OCI-LY1 (cell line): ENCODE measurements around the gene SKAP1.

ENCODE experiments used
- H2AFZ ChIP-seq: fragments of 200-600 bp; sonication (generic), shearing (Covaris generic); 2 replicates; pipeline ENCODE4 v1.6.0; 2014; ENCODE audit warnings: antibody characterized with exemption, mild to moderate bottlenecking, low read length
- H3F3A ChIP-seq: fragments of 200-600 bp; sonication (generic), shearing (Covaris generic); 2 replicates; pipeline ENCODE4 v1.6.0; 2014; ENCODE audit warnings: mild to moderate bottlenecking, antibody characterized with exemption, low read length, moderate library complexity; ENCODE audit not compliant: insufficient read depth
- H3K27ac ChIP-seq: fragments of 200-600 bp; sonication (generic); 2 replicates; pipeline ENCODE4 v1.5.1; 2014; ENCODE audit warnings: low read length, mixed run types, mild to moderate bottlenecking, low read depth; ENCODE audit not compliant: poor library complexity, severe bottlenecking
- H3K27me3 ChIP-seq: fragments of 200-600 bp; sonication (generic); 2 replicates; pipeline ENCODE4 v1.6.0; 2014; ENCODE audit warnings: antibody characterized with exemption, mild to moderate bottlenecking, low read length, moderate library complexity; ENCODE audit not compliant: insufficient read depth
- H3K36me3 ChIP-seq: fragments of 200-600 bp; sonication (generic); 2 replicates; pipeline ENCODE4 v1.6.1; 2014; ENCODE audit warnings: mild to moderate bottlenecking, antibody characterized with exemption, low read length, moderate library complexity, mixed read lengths; ENCODE audit not compliant: insufficient read depth
- H3K4me1 ChIP-seq: fragments of 200-600 bp; sonication (generic); 2 replicates; pipeline ENCODE4 v1.5.1; 2014; ENCODE audit warnings: mild to moderate bottlenecking, low read length, moderate library complexity; ENCODE audit not compliant: insufficient read depth, severe bottlenecking
- H3K4me2 ChIP-seq: fragments of 200-600 bp; sonication (generic), shearing (Covaris generic); 2 replicates; pipeline ENCODE4 v1.6.1; 2014; ENCODE audit warnings: low read length
- H3K4me3 ChIP-seq: fragments of 200-600 bp; sonication (generic); 2 replicates; pipeline ENCODE4 v1.5.1; 2014; ENCODE audit warnings: low read length, low read depth, mild to moderate bottlenecking, mixed read lengths; ENCODE audit not compliant: poor library complexity, severe bottlenecking
- H3K79me2 ChIP-seq: fragments of 200-600 bp; shearing (Covaris generic); 2 replicates; pipeline ENCODE4 v1.6.1; 2016; ENCODE audit warnings: mixed run types, low read length, mixed read lengths; ENCODE audit not compliant: insufficient read depth
- H3K9ac ChIP-seq: fragments of 200-600 bp; sonication (generic), shearing (Covaris generic); 2 replicates; pipeline ENCODE4 v1.6.1; 2014; ENCODE audit warnings: mild to moderate bottlenecking, low read length, mixed read lengths
- H3K9me2 ChIP-seq: fragments of 200-600 bp; sonication (generic), shearing (Covaris generic); 2 replicates; pipeline ENCODE4 v1.6.1; 2014; ENCODE audit warnings: low read depth, mild to moderate bottlenecking, low read length, mixed read lengths
- H3K9me3 ChIP-seq: fragments of 200-600 bp; shearing (Covaris generic); 2 replicates; pipeline ENCODE4 v1.6.1; 2014; ENCODE audit warnings: low read length, mixed read lengths
- H4K20me1 ChIP-seq: fragments of 200-600 bp; sonication (generic), shearing (Covaris generic); 2 replicates; pipeline ENCODE4 v1.6.0; 2016; ENCODE audit warnings: mild to moderate bottlenecking, low read length; ENCODE audit not compliant: insufficient read depth
- EZH2 ChIP-seq: fragments of 200-600 bp; sonication (generic), shearing (Covaris generic); IDR thresholded peaks from 2 replicates; pipeline ENCODE4 v1.8.0; 2017; ENCODE audit warnings: borderline replicate concordance, mixed run types, mild to moderate bottlenecking, antibody characterized with exemption, low read length, moderate library complexity, mixed read lengths
- TF ChIP-seq, protein P1 (sequence below): fragments of 200-600 bp; sonication (generic), shearing (Covaris generic); IDR thresholded peaks from 2 replicates; pipeline ENCODE4 v1.5.1; 2017; ENCODE audit warnings: mild to moderate bottlenecking, antibody characterized with exemption, low read length, moderate library complexity, mixed read lengths

Gene SKAP1

GRCh38 chr17:48297825-48298224 is 132.2 kb downstream of the SKAP1 start:
- peaks cover 18% of the 10 kb centered on the region for H3K4me1 ChIP-seq
- no peak for TF ChIP-seq EZH2
- TF ChIP-seq, protein P1, sequence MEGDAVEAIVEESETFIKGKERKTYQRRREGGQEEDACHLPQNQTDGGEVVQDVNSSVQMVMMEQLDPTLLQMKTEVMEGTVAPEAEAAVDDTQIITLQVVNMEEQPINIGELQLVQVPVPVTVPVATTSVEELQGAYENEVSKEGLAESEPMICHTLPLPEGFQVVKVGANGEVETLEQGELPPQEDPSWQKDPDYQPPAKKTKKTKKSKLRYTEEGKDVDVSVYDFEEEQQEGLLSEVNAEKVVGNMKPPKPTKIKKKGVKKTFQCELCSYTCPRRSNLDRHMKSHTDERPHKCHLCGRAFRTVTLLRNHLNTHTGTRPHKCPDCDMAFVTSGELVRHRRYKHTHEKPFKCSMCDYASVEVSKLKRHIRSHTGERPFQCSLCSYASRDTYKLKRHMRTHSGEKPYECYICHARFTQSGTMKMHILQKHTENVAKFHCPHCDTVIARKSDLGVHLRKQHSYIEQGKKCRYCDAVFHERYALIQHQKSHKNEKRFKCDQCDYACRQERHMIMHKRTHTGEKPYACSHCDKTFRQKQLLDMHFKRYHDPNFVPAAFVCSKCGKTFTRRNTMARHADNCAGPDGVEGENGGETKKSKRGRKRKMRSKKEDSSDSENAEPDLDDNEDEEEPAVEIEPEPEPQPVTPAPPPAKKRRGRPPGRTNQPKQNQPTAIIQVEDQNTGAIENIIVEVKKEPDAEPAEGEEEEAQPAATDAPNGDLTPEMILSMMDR, result no peak
- H3K27ac ChIP-seq, result no peak overlapping the region
- no peaks in the 10 kb centered on the region for H3F3A ChIP-seq
- H3K4me2 ChIP-seq, result no peak overlapping the region
- no peaks in the 10 kb centered on the region for H3K9me2 ChIP-seq
- 0 out of 2 replicates have a peak, but pooled peaks cover 4% of the 10 kb centered on the region for H3K27me3 ChIP-seq
- no peak overlapping the region for H3K4me3 ChIP-seq
- H3K79me2 ChIP-seq, result no peaks in the 10 kb centered on the region
- H3K9ac ChIP-seq, result no peak overlapping the region
- no peaks in the 10 kb centered on the region for H3K9me3 ChIP-seq
- no peaks in the 10 kb centered on the region for H3K36me3 ChIP-seq
- no peak overlapping the region for H2AFZ ChIP-seq
- H4K20me1 ChIP-seq, result no peaks in the 10 kb centered on the region

DNA sequence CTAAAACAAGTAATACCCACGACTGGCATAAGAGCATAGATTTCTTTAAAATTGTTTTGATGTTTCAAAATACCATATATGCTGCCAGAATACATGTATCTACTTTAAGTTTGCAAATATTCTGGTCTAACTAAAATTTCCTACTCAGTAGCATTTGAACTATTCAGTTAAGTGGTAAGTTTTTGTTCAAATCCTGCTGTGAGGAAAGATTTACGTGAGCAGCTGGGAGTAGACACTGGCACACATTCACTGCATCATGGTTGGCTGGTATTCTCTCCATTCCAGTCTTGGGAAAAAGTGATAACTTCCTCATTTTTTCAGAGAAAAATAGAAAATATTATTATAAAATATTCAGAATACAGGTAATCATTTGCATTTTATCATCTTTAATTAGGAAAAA is 133.6 kb downstream of the SKAP1 start:
- no peaks in the 10 kb centered on the region for H3K9me2 ChIP-seq
- H3K4me1 ChIP-seq, result peaks cover 18% of the 10 kb centered on the region
- H3K9me3 ChIP-seq, result no peaks in the 10 kb centered on the region
- no peaks in the 10 kb centered on the region for H3F3A ChIP-seq
- H3K4me2 ChIP-seq, result no peak overlapping the region
- no peak overlapping the region for H3K27ac ChIP-seq
- no peak overlapping the region for H2AFZ ChIP-seq
- H3K4me3 ChIP-seq, result no peak overlapping the region
- H3K79me2 ChIP-seq, result no peaks in the 10 kb centered on the region
- H3K9ac ChIP-seq, result no peak overlapping the region
- TF ChIP-seq, protein P1, result no peak
- no peak for TF ChIP-seq EZH2
- H4K20me1 ChIP-seq, result no peaks in the 10 kb centered on the region
- no peaks in the 10 kb centered on the region for H3K36me3 ChIP-seq
- no peaks in the 10 kb centered on the region for H3K27me3 ChIP-seq

DNA sequence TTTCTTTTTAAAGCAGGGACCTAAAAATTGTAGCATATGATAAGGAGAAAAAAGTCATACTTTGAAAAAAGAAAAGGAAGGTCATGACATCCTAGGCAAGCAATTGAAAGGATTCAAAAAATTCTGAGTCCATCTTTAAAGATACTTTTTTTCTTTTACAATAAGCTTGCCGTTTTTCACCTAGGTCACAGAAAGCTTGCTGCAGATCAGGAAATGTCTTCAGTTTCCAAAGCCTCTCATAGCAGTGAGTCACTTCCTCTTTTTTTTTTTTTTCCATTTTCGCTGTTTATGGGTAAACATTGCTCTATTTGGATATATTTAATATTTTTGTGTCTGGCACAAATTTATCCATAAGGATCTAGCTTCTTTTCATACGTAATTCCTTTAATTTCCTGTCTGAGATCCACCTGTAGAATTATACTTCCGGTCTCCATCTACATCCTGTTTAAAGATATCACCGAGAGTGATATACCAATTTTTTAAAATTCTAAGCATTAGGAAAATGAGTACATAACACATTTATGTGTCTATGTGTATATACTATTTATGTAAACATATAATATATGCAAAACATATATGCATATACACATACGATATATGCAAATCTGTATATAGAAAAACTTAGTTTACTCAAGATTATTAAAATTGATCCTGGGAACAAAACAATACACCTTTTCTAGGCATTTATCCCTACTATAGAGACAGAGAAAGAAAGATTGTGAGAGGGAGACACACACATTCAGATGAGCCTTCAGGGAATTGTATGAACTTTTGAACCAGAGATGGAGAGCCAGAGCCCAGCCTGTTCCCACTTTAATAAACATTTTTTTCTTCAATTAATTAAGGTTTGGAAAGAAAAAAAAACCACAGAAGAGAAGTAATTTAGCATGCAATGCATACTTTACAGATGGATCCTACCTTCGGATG is 134.4 kb downstream of the SKAP1 start:
- H3K9me3 ChIP-seq, result no peaks in the 10 kb centered on the region
- H3K4me1 ChIP-seq, result peaks cover 18% of the 10 kb centered on the region
- H3K9ac ChIP-seq, result peak overlapping the region; percentile 34; the same call in 1 of the 2 replicates
- peak overlapping the region; percentile 59 for H3K4me2 ChIP-seq
- no peaks in the 10 kb centered on the region for H3K27me3 ChIP-seq
- H3K4me3 ChIP-seq, result peak overlapping the region; percentile 38
- H3K27ac ChIP-seq, result peak overlapping the region; percentile 49
- no peaks in the 10 kb centered on the region for H3F3A ChIP-seq
- no peak for TF ChIP-seq EZH2
- TF ChIP-seq, protein P1, result no peak
- no peaks in the 10 kb centered on the region for H3K9me2 ChIP-seq
- peak overlapping the region; percentile 95 for H2AFZ ChIP-seq
- H4K20me1 ChIP-seq, result no peaks in the 10 kb centered on the region
- H3K36me3 ChIP-seq, result no peaks in the 10 kb centered on the region
- no peaks in the 10 kb centered on the region for H3K79me2 ChIP-seq
